ENCODE results near the gene MAN1A1.
"Not testable (repeated sequence)": the region's sequence is repeated elsewhere in the genome, so short reads cannot be mapped to it uniquely, and the experiment has no call there.

MAN1A1 gene

GRCh38 chr6:119349361-119350201 lies at the start of gene MAN1A1:
Gene MAN1A1 (minus strand): TSS chr6:119349761. CDS start chr6:119349065, 696 bp downstream.
- peak; percentile 90 for DNase-seq

- no peak for DNase-seq
These were observed 45.6 kb upstream of the MAN1A1 start for GRCh38 chr6:119395192-119395591.

GRCh38 chr6:119390247-119390793 lies 40.8 kb upstream of the MAN1A1 start:
- peak; percentile 95 for DNase-seq

- no peak for DNase-seq
These were observed 36.4 kb upstream of the MAN1A1 start for GRCh38 chr6:119385994-119386393.

- no peak for DNase-seq
These were observed 34.9 kb upstream of the MAN1A1 start for GRCh38 chr6:119384444-119384843.

- no peak for DNase-seq
These were observed 30.2 kb upstream of the MAN1A1 start for GRCh38 chr6:119379809-119380208.

- not testable (repeated sequence) for DNase-seq
These were observed 27.5 kb upstream of the MAN1A1 start for GRCh38 chr6:119377043-119377442.

- no peak for DNase-seq
These were observed 20.5 kb upstream of the MAN1A1 start for GRCh38 chr6:119370080-119370479.

- DNase-seq = no peak
These were observed 19.4 kb upstream of the MAN1A1 start for GRCh38 chr6:119368921-119369320.

- DNase-seq = no peak
These were observed 11.6 kb upstream of the MAN1A1 start for GRCh38 chr6:119361209-119361608.

GRCh38 chr6:119360262-119360915 lies 10.8 kb upstream of the MAN1A1 start:
- no peak for DNase-seq

GRCh38 chr6:119355890-119356289 lies 6.3 kb upstream of the MAN1A1 start:
- DNase-seq = no peak

GRCh38 chr6:119355157-119355556 lies 5.6 kb upstream of the MAN1A1 start:
- DNase-seq = no peak

GRCh38 chr6:119353696-119354095 lies 4.1 kb upstream of the MAN1A1 start:
- DNase-seq = no peak

GRCh38 chr6:119352001-119352400 lies 2.4 kb upstream of the MAN1A1 start:
- DNase-seq = no peak

GRCh38 chr6:119350952-119351372 lies 1.4 kb upstream of the MAN1A1 start:
- peak; percentile 27 for DNase-seq

GRCh38 chr6:119350202-119350951 lies 816 bp upstream of the MAN1A1 start:
- peak; percentile 27 for DNase-seq

GRCh38 chr6:119348748-119349360 lies 707 bp downstream of the MAN1A1 start:
- peak; percentile 33 for DNase-seq

GRCh38 chr6:119348096-119348747 lies 1.3 kb downstream of the MAN1A1 start:
- DNase-seq = no peak

- peak; percentile 45 for DNase-seq
These were observed 2.0 kb downstream of the MAN1A1 start for GRCh38 chr6:119347466-119348095.

GRCh38 chr6:119346936-119347335 lies 2.6 kb downstream of the MAN1A1 start:
- DNase-seq = peak; percentile 76

GRCh38 chr6:119346450-119346849 lies 3.1 kb downstream of the MAN1A1 start:
- peak; percentile 31 for DNase-seq

Data from NCI-H82 (cell line).